Pulmonary artery endothelial cell (primary cell): Measurements from ENCODE around the gene CDNF. TPM values are rescaled to one million over a fixed set of nuclear protein-coding genes. Genes with fewer than 3 reads are reported as not detected.
"Not testable (repeated sequence)": the region's sequence is repeated elsewhere in the genome, so short reads cannot be mapped to it uniquely, and the experiment has no call there.

ENCODE experiments used
- DNase-seq: peaks from one replicate; pipeline ENCODE4 v3.0.0-alpha.2; 2011; ENCODE audit warnings: low read depth, low spot score
- total RNA-seq: library from RNA; depleted of rRNA; stranded (reverse); fragments of >200 nt; gene quantifications from 2 replicates; pipeline ENCODE4 v1.2.3, GENCODE V29; 2014

Gene CDNF
- 0.11 and 0.79 TPM in 2 replicates for total RNA-seq

- DNase-seq, result peak; percentile 96
Measured at GRCh38 chr10:14837757-14838581, at the start of gene CDNF, which contains the start of the genes HSPA14 and MSANTD7. TSS of gene CDNF (minus strand) at chr10:14838037. CDS start at chr10:14837946, 91 bp downstream. TSS of gene HSPA14 (plus strand) at chr10:14838306. CDS start at chr10:14838403, 97 bp downstream. TSS of gene MSANTD7 (plus strand) at chr10:14838306. CDS start at chr10:14842285, 3,979 bp downstream.

GRCh38 chr10:14884082-14884481 is 46.2 kb upstream of the CDNF start:
- no peak for DNase-seq

- DNase-seq, result no peak
Measured at GRCh38 chr10:14880229-14880628, 42.4 kb upstream of the CDNF start.

GRCh38 chr10:14879928-14880193 is 42.0 kb upstream of the CDNF start:
- no peak for DNase-seq

GRCh38 chr10:14879124-14879927 is 41.5 kb upstream of the CDNF start:
- DNase-seq, result no peak

- DNase-seq, result peak; percentile 86
Measured at GRCh38 chr10:14878266-14879123, 40.7 kb upstream of the CDNF start, which contains the start of gene SUV39H2. TSS of gene SUV39H2 (plus strand) at chr10:14878866. CDS start at chr10:14878889, 23 bp downstream.

- no peak for DNase-seq
Measured at GRCh38 chr10:14876764-14877163, 38.9 kb upstream of the CDNF start.

- DNase-seq, result no peak
Measured at GRCh38 chr10:14875941-14876340, 38.1 kb upstream of the CDNF start.

GRCh38 chr10:14873090-14873760 is 35.4 kb upstream of the CDNF start:
- no peak for DNase-seq

- DNase-seq, result not testable (repeated sequence)
Measured at GRCh38 chr10:14864871-14865270, 27.0 kb upstream of the CDNF start.

GRCh38 chr10:14864466-14864865 is 26.6 kb upstream of the CDNF start:
- DNase-seq, result not testable (repeated sequence)

- no peak for DNase-seq
Measured at GRCh38 chr10:14860791-14861190, 23.0 kb upstream of the CDNF start.

- no peak for DNase-seq
Measured at GRCh38 chr10:14859775-14860174, 21.9 kb upstream of the CDNF start.

GRCh38 chr10:14859043-14859442 is 21.2 kb upstream of the CDNF start:
- no peak for DNase-seq

GRCh38 chr10:14858338-14858960 is 20.6 kb upstream of the CDNF start:
- no peak for DNase-seq

GRCh38 chr10:14855453-14855852 is 17.6 kb upstream of the CDNF start:
- no peak for DNase-seq

GRCh38 chr10:14852236-14852635 is 14.4 kb upstream of the CDNF start:
- no peak for DNase-seq

- no peak for DNase-seq
Measured at GRCh38 chr10:14844948-14845347, 7.1 kb upstream of the CDNF start.

- no peak for DNase-seq
Measured at GRCh38 chr10:14843327-14843988, 5.6 kb upstream of the CDNF start.

- DNase-seq, result no peak
Measured at GRCh38 chr10:14840178-14840577, 2.3 kb upstream of the CDNF start.
